Body of pancreas (tissue), 4 donors: ENCODE results near the gene CA12. TPM values are rescaled to one million over a fixed set of nuclear protein-coding genes. Genes with fewer than 3 reads are reported as not detected.

ENCODE experiments used
- ATAC-seq: fragments of 150-250 bp; one replicate; pipeline ENCODE4 v1.9.1; 2016
- DNase-seq, 4 donors: peaks; one replicate each; pipeline ENCODE4 v3.0.0-alpha.2; 2019
- H3K27ac ChIP-seq, 4 donors: fragments of 200-600 bp; sonication (generic); 1 replicate in 3 of 4; 2 replicates in 1 of 4; pipeline versions ENCODE4 v1.5.1 to v1.6.1; 2016 to 2019; ENCODE audit warnings: mild to moderate bottlenecking in 1 of 4, mixed read lengths in 1 of 4, moderate library complexity in 1 of 4
- H3K27me3 ChIP-seq, 2 donors: fragments of 200-600 bp; sonication (generic); one replicate each; pipeline ENCODE4 v1.6.0; 2016; ENCODE audit warnings: mild to moderate bottlenecking in 1 of 2
- H3K36me3 ChIP-seq, 2 donors: fragments of 200-600 bp; sonication (generic); replicated peaks in 1 of 2; 2 replicates each; pipeline ENCODE4 v1.5.1; 2016; ENCODE audit warnings: low read depth in 2 of 2; ENCODE audit not compliant: insufficient read depth in 1 of 2
- H3K4me1 ChIP-seq: fragments of 200-600 bp; sonication (generic); one replicate; pipeline ENCODE4 v1.6.0; 2016
- H3K4me3 ChIP-seq, 2 donors: fragments of 200-600 bp; sonication (generic); 1 replicate in 1 of 2; 2 replicates in 1 of 2; pipeline ENCODE4 v1.5.1; 2016 to 2019
- H3K9me3 ChIP-seq, 3 donors: fragments of 200-600 bp; sonication (generic); 1 replicate in 2 of 3; 2 replicates in 1 of 3; pipeline ENCODE4 v1.5.1; 2016
- POLR2A ChIP-seq, 3 donors: fragments of 450-650 bp; IDR thresholded peaks; one replicate each; pipeline ENCODE4 v1.6.1; 2016; ENCODE audit warnings: antibody characterized with exemption in 3 of 3, mild to moderate bottlenecking in 2 of 3
- WGBS, 2 donors: methylation state at CpG; one replicate each; pipeline ENCODE4 v1.1.5; 2017; 5-methylcytosine and 5-hydroxymethylcytosine counted together
- intact Hi-C: fragments of 100-400 bp; cut with DNase I; formaldehyde crosslinking; loops from one replicate; pipeline ENCODE4 v1.15.1; 2023
- total RNA-seq, 2 donors: library from RNA; depleted of rRNA; stranded (reverse); fragments of >200 nt; gene quantifications; one replicate each; pipeline ENCODE4 v1.1.0, GENCODE V29; 2016
- TF ChIP-seq, protein P1 (sequence below), 7 experiments: fragments of 450-650 bp in 4 of 7; fragments of 200-600 bp in 3 of 7; sonication (generic) in 3 of 7; IDR thresholded peaks; one replicate each; pipeline ENCODE4 v1.5.1; 2016 to 2019; ENCODE audit warnings: antibody characterized with exemption in 7 of 7

CA12 gene
- total RNA-seq, 2 donors from 2014 or later = 16.1 to 25.7 TPM

DNA sequence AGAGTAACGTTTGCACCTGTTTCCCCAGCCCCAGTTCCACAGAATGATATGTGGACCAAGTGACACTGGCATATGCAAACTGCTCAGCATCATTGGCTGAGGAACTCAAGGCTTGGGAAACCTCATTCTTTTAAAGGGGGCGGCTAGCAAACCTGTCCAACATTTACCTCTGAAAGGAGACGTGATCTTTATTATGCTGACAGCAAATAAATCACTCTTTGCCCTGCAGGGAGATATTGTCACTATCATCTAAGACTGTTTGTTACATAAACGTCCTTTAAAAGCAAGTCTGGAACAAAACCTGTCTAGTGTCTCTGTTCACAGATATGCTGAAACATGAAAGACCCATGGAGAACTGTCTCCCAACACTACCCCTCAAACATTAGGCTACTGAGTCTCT lies 21.5 kb downstream of the CA12 start:
- H3K4me3 ChIP-seq = no peak overlapping the region
- peaks cover 41% of the 10 kb centered on the region for H3K4me1 ChIP-seq
- no peak for ATAC-seq
- H3K36me3 ChIP-seq = no peaks in the 10 kb centered on the region
- intact Hi-C loops = no loop called here
- no peaks in the 10 kb centered on the region for H3K27me3 ChIP-seq
- 66 to 78% methylated on average over 4 of the region's 4 CpGs for WGBS, 2 donors
- TF ChIP-seq, protein P1, sequence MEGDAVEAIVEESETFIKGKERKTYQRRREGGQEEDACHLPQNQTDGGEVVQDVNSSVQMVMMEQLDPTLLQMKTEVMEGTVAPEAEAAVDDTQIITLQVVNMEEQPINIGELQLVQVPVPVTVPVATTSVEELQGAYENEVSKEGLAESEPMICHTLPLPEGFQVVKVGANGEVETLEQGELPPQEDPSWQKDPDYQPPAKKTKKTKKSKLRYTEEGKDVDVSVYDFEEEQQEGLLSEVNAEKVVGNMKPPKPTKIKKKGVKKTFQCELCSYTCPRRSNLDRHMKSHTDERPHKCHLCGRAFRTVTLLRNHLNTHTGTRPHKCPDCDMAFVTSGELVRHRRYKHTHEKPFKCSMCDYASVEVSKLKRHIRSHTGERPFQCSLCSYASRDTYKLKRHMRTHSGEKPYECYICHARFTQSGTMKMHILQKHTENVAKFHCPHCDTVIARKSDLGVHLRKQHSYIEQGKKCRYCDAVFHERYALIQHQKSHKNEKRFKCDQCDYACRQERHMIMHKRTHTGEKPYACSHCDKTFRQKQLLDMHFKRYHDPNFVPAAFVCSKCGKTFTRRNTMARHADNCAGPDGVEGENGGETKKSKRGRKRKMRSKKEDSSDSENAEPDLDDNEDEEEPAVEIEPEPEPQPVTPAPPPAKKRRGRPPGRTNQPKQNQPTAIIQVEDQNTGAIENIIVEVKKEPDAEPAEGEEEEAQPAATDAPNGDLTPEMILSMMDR (IDR thresholded peaks at IDR 0.05) = no peak
- no peak for TF ChIP-seq POLR2A (IDR thresholded peaks at IDR 0.05)
- no peaks in the 10 kb centered on the region for H3K9me3 ChIP-seq
- DNase-seq = no peak
- no peak overlapping the region for H3K27ac ChIP-seq

DNA sequence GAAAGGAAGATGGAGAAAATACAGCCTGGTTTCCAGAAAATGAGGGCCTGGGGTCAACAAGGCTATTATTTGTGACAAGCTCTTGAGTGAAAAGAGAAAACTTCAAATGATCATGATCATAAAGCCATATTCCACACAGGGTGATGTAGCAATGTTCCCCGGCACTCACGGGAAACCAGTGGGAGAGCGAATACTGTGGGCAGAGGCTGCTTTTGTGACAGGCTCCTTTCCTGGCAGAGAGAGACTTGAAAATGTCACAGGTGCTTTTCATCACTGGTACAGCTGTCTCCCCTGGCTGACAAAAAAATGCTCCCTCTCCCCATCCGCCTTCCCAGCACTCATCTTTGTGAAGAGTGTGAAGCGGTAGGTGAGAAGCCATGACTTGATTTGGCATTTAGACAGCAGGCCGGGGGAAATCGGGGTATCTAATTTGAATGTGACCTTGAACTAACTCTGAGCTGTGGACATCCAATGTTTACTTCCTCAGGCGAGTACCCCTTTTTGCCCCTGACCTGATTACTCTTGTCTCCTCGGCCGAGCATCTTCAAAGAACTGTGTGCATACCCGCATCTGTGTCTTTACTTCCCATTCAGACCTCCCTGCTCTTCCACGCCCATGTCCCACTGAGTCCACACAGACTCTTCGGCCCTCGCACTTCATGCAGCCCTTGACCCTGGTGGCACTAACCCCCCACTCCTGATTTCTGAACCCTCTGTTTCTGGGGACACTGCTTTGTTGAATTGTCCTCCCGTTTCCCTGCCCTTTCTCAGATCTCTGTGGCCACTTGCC lies 23.2 kb downstream of the CA12 start:
- H3K27me3 ChIP-seq = no peaks in the 10 kb centered on the region
- ATAC-seq (no peak), DNase-seq (no peak)
- H3K4me1 ChIP-seq = peaks cover 42% of the 10 kb centered on the region
- H3K27ac ChIP-seq = no peak overlapping the region
- TF ChIP-seq, protein P1 (IDR thresholded peaks at IDR 0.05) = no peak
- no peak for TF ChIP-seq POLR2A (IDR thresholded peaks at IDR 0.05)
- no peaks in the 10 kb centered on the region for H3K9me3 ChIP-seq
- H3K36me3 ChIP-seq = no peaks in the 10 kb centered on the region
- no peak overlapping the region for H3K4me3 ChIP-seq
- intact Hi-C loops = no loop called here
- 75 to 84% methylated on average over 15 of the region's 15 CpGs for WGBS, 2 donors

DNA sequence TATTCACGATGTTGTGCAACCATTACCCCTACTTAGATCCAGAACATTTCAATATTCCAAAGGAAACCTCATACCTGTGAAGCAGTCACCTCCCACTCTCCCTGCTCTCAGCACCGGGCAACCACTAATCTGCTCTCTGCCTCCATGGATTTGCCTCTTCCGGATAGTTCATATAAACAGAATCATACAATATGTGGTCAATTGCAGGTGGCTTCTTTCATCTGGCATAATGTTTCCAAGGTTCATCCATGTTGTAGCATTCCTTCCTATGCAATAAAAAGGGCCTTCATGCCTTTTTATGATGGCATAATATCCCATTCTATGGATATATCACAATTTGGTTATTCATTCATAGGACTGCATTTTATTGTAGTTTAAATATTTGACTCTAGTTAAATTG lies 23.9 kb downstream of the CA12 start:
- no peak overlapping the region for H3K27ac ChIP-seq
- peaks cover 42% of the 10 kb centered on the region for H3K4me1 ChIP-seq
- WGBS, 2 donors = 73 to 81% methylated on average over 3 of the region's 3 CpGs
- intact Hi-C loops = no loop called here
- no peak overlapping the region for H3K4me3 ChIP-seq
- TF ChIP-seq, protein P1 (IDR thresholded peaks at IDR 0.05) = no peak
- H3K27me3 ChIP-seq = no peaks in the 10 kb centered on the region
- DNase-seq = no peak
- ATAC-seq = no peak
- no peaks in the 10 kb centered on the region for H3K9me3 ChIP-seq
- no peaks in the 10 kb centered on the region for H3K36me3 ChIP-seq

DNA sequence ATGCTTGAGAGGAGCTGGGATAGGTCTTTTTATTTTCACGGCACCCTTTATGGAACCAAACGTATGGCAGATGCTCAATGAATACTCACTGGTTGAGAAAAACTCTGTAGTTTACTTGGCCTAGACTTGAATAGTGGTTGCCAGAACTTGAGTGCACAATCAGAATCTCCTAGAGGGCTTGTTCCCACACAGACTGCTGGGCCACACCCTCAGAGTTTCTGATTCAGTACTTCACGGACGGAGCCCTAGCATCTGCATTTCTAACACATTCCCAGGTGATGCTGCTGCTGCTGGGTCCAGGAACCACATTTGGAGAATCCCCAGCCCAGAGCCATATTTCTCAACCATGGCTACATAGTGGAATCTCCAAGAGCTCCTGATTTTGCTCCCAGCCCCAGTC lies 24.6 kb downstream of the CA12 start:
- TF ChIP-seq, protein P1 (IDR thresholded peaks at IDR 0.05) = no peak
- TF ChIP-seq POLR2A (IDR thresholded peaks at IDR 0.05) = no peak
- peaks cover 42% of the 10 kb centered on the region for H3K4me1 ChIP-seq
- WGBS, 2 donors = 79 to 88% methylated on average over 4 of the region's 4 CpGs
- H3K4me3 ChIP-seq = no peak overlapping the region
- ATAC-seq (no peak), DNase-seq (no peak)
- no peaks in the 10 kb centered on the region for H3K27me3 ChIP-seq
- no peak overlapping the region for H3K27ac ChIP-seq
- no peaks in the 10 kb centered on the region for H3K9me3 ChIP-seq
- intact Hi-C loops = no loop called here
- H3K36me3 ChIP-seq = no peaks in the 10 kb centered on the region
